Bronchial epithelial cell (primary cell): Measurements from ENCODE around the gene ASPG. TPM values are rescaled to one million over a fixed set of nuclear protein-coding genes. Genes with fewer than 3 reads are reported as not detected.

Experiments used
- DNase-seq: peaks from one replicate; pipeline ENCODE4 v3.0.0-alpha.2; 2010; ENCODE audit warnings: low read depth
- FAIRE-seq: peaks from 2 replicates; lab custom pipeline; 2011; peaks lifted over from hg19 to GRCh38; lab: Jason Lieb, UNC
- H3K27me3 ChIP-seq: 2 replicates; pipeline ENCODE4 v1.5.1; 2011; ENCODE audit warnings: low read length; ENCODE audit not compliant: control insufficient read depth, insufficient read depth
- H3K36me3 ChIP-seq: 2 replicates; pipeline ENCODE4 v1.5.1; 2011; ENCODE audit warnings: low read length; ENCODE audit not compliant: control insufficient read depth, insufficient read depth
- H3K4me3 ChIP-seq: 2 replicates; pipeline ENCODE4 v1.5.1; 2011; ENCODE audit warnings: mild to moderate bottlenecking, low read depth, low read length, control low read depth
- total RNA-seq: library from RNA; depleted of rRNA; stranded (reverse); fragments of >200 nt; gene quantifications from 2 replicates; pipeline ENCODE4 v1.2.1, GENCODE V29; 2014
- TF ChIP-seq, protein P1 (sequence below): IDR thresholded peaks from 2 replicates; pipeline ENCODE4 v1.5.1; 2011; ENCODE audit warnings: mild to moderate bottlenecking, moderate library complexity, low read length, control low read depth, inconsistent platforms; ENCODE audit not compliant: insufficient read depth, severe bottlenecking

Gene ASPG
- total RNA-seq, 1 donor from 2014 or later: 0.53 TPM

- no peak for FAIRE-seq
- Histone ChIP-seq H3K4me3 (no peak overlapping the region), H3K27me3 (no peaks in the 10 kb centered on the region), H3K36me3 (no peaks in the 10 kb centered on the region)
- DNase-seq: no peak
- TF ChIP-seq, protein P1, sequence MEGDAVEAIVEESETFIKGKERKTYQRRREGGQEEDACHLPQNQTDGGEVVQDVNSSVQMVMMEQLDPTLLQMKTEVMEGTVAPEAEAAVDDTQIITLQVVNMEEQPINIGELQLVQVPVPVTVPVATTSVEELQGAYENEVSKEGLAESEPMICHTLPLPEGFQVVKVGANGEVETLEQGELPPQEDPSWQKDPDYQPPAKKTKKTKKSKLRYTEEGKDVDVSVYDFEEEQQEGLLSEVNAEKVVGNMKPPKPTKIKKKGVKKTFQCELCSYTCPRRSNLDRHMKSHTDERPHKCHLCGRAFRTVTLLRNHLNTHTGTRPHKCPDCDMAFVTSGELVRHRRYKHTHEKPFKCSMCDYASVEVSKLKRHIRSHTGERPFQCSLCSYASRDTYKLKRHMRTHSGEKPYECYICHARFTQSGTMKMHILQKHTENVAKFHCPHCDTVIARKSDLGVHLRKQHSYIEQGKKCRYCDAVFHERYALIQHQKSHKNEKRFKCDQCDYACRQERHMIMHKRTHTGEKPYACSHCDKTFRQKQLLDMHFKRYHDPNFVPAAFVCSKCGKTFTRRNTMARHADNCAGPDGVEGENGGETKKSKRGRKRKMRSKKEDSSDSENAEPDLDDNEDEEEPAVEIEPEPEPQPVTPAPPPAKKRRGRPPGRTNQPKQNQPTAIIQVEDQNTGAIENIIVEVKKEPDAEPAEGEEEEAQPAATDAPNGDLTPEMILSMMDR: no peak
Measured at GRCh38 chr14:104095426-104096310, 10.2 kb downstream of the ASPG start.

DNA sequence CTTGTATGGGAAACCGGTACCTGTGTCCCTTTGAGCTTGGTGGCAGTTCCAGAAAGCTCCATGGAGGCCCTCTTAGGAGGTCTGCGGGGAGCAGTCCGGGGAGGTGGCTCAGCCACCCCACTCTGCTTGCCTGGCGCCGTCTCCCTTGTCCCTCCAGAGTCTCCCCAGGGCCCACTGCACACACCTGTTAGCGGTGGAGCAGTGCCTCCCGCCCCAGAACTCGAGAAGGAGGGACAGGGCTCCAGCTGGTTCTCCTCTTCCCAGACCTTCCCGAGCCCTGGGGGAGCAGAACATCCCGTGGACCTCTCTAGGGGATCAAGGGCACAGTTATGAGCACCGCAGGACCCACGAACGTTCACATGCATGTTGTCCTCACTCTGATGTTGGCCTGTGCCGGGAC, 10.8 kb downstream of the ASPG start:
- no peaks in the 10 kb centered on the region for H3K36me3 ChIP-seq
- no peaks in the 10 kb centered on the region for H3K27me3 ChIP-seq
- DNase-seq (no peak), FAIRE-seq (no peak)
- H3K4me3 ChIP-seq: no peak overlapping the region
- TF ChIP-seq, protein P1: no peak

DNA sequence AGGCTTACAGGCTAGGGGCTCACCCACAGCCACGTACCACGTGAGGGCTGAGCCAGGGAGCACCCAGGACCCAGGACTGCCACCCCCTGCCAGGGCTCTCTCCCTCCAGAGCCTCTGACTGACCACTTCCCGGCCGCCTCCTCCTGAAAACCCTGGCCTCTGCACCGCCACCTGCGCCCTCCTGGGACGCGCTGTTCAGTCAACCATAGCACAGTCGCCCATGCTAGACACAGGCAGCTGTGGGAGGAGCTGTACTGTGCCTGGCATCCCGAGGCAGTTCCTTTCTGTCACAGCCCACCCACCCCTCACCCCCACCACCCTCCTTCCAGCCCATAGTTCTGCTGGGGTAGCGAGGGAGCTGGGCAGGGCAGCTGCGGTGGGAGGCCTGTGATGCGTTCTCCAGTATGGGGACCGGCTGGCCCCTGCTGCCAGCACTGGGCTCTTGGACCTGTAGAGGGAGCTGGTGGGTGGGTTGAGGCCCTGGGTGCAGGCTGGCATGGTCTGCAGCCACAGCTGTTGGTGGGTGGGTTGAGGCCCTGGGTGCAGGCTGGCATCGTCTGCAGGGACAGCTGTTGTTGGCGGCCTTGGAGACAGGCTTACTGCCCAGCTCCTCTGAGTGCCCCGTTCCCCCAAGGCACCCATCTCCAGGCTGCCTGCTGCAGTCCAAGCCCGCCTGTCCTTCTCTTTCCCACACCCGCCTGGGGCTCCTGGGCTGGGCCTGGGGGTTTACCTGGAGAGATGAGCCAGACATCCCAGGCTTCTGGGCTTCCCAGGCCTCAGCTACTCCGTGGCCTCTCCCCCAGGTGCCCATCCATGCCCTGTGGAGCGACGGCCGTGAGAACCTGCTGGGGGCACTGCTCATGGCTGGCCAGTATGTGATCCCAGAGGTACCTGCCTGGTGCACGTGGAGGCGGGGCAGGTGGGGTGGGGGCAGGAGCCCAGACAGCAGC, 11.5 kb downstream of the ASPG start:
- no peak for FAIRE-seq
- no peak for DNase-seq
- H3K36me3 ChIP-seq: no peaks in the 10 kb centered on the region
- H3K27me3 ChIP-seq: no peaks in the 10 kb centered on the region
- TF ChIP-seq, protein P1: peak; percentile 54
- H3K4me3 ChIP-seq: no peak overlapping the region

DNA sequence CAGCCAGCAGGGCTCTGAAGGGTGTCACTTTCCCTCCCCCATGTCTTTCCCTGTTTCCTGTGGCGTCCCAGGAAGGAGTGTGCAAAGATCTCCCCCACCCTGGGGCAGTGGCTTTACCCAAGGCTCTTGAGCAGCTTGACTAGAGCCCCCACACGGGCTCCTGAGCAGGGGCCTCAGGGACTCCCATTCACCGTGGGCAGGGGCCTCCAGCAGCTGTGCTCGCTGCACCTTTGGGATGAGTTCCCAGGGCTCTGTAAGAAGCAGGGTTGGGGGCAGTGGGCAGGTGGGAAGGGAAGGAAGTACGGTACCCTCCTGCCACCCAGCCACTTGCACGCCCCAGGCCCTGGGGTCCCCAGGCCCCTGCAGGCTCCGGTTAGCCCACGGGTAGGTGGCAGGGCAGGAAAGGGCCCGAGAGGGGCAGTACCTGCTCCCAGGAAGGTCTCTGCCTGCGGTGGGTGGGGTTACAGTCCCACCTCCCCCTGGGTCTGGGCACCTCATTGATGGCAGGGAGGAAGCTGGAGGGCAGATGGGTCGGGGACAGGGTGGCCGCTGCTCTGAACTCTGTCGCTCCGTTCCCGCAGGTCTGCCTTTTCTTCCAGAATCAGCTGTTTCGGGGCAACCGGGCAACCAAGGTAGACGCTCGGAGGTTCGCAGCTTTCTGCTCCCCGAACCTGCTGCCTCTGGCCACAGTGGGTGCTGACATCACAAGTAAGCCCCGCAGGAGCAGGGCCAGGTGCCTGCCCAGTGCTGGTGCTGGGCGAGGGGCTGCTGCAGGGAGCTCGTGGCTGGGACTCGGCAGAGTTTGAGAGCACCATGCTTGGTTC, 13.0 kb downstream of the ASPG start:
- DNase-seq (no peak), FAIRE-seq (no peak)

More for the DNA sequence above, 13.0 kb downstream of the ASPG start:
- no peak overlapping the region for H3K4me3 ChIP-seq
- no peaks in the 10 kb centered on the region for H3K36me3 ChIP-seq
- TF ChIP-seq, protein P1: no peak
- no peaks in the 10 kb centered on the region for H3K27me3 ChIP-seq
